ENCODE results near the gene MSX2. TPM values are rescaled to one million over a fixed set of nuclear protein-coding genes. Genes with fewer than 3 reads are reported as not detected.

Gene MSX2
- total and polyA plus RNA-seq, 2 experiments from 2014 or later: 0.17 to 0.47 TPM

DNA sequence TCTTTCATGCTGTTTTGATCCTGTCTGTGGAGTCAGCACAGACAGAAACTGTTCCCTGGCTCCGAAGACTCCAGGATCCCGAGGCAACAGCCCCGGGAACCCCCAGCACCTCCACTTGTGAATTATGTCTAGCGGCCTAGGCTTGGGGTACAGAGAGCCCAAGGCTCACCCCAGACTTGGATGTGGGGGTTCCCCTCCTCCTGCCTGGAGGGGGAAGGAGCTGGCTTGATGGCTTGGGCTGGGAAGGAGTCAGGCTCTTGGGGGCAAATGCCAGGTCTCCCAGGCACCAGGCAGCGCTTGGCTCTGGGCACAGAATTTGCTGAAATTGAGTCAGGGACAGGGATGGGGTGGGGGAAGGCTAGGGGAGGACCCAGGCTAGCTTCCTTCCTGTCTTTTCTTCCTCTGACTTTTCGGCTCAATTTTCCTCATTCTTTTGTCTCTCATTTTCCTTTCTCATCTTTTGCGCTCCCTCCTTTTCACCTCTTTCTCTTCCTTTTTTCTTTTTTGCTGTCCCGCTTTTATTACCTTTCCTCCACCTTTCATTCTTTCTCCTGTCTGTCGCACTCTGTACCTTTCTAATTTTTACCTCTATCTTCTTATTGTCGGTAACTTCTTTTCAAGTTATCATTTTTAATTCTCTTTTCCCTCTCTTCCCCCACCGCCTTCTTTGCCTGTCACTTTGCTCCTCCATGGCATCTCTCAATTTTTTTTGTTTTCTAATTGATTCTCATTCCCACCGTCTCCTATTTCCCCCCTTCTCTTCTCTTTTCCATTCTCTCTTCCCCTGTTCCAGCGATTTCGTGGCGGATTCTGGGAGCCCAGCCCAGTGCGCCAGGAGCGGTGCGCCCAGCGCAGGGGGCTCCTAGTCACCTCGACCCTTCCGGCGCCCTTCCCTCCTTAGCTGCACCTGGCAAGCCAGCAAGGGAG lies 10.5 kb downstream of the MSX2 start:
- no peaks in the 10 kb centered on the region; the same call in 2 of the 3 replicates for H3K36me3 Mint-ChIP-seq (ENCODE audit: low read depth)
- Histone ChIP-seq H3F3A (replicated peaks; ENCODE audit: low read depth) (peaks cover 6% of the 10 kb centered on the region), H3K4me2 (peak overlapping the region; percentile 93), H3K4me3 (peak overlapping the region; percentile 72), H3K36me3 (ENCODE audit: insufficient read depth) (no peaks in the 10 kb centered on the region), H3K79me2 (replicated peaks; ENCODE audit: insufficient read depth) (no peaks in the 10 kb centered on the region), H3K27ac (ENCODE audit: low read depth) (no peak overlapping the region), H2AFZ (no peak overlapping the region), H4K20me1 (replicated peaks; ENCODE audit: insufficient read depth) (peaks cover 33% of the 10 kb centered on the region), H3K4me1 (ENCODE audit: insufficient read depth) (peaks cover 60% of the 10 kb centered on the region), H3K27me3 (ENCODE audit: insufficient read depth) (peaks cover 91% of the 10 kb centered on the region), H3K9me2 (ENCODE audit: insufficient read depth) (no peaks in the 10 kb centered on the region)
- TF ChIP-seq REST (IDR thresholded peaks at IDR 0.05; ENCODE audit: unreplicated experiment) (no peak), EZH2 (IDR thresholded peaks at IDR 0.05; ENCODE audit: low read depth, unreplicated experiment) (peak; percentile 93), POLR2AphosphoS5 (IDR thresholded peaks at IDR 0.05; ENCODE audit: low read depth) (no peak), STAT1 (IDR thresholded peaks at IDR 0.05; ENCODE audit: unreplicated experiment) (no peak)
- TF ChIP-seq, protein P1, sequence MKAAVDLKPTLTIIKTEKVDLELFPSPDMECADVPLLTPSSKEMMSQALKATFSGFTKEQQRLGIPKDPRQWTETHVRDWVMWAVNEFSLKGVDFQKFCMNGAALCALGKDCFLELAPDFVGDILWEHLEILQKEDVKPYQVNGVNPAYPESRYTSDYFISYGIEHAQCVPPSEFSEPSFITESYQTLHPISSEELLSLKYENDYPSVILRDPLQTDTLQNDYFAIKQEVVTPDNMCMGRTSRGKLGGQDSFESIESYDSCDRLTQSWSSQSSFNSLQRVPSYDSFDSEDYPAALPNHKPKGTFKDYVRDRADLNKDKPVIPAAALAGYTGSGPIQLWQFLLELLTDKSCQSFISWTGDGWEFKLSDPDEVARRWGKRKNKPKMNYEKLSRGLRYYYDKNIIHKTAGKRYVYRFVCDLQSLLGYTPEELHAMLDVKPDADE (IDR thresholded peaks at IDR 0.05): no peak
- no peak overlapping the region for H3K27ac Mint-ChIP-seq
- ATAC-seq (no peak), DNase-seq (ENCODE audit: low spot score) (peak; percentile 48)
- no peaks in the 10 kb centered on the region; the same call in 2 of the 3 replicates for H3K9me3 Mint-ChIP-seq
- peaks cover 56% of the 10 kb centered on the region for H3K4me1 Mint-ChIP-seq
- H3K27me3 Mint-ChIP-seq (ENCODE audit: insufficient read depth, low read depth, poor library complexity): peaks cover 78% of the 10 kb centered on the region
- H3K4me3 Mint-ChIP-seq: peak overlapping the region; percentile 77

DNA sequence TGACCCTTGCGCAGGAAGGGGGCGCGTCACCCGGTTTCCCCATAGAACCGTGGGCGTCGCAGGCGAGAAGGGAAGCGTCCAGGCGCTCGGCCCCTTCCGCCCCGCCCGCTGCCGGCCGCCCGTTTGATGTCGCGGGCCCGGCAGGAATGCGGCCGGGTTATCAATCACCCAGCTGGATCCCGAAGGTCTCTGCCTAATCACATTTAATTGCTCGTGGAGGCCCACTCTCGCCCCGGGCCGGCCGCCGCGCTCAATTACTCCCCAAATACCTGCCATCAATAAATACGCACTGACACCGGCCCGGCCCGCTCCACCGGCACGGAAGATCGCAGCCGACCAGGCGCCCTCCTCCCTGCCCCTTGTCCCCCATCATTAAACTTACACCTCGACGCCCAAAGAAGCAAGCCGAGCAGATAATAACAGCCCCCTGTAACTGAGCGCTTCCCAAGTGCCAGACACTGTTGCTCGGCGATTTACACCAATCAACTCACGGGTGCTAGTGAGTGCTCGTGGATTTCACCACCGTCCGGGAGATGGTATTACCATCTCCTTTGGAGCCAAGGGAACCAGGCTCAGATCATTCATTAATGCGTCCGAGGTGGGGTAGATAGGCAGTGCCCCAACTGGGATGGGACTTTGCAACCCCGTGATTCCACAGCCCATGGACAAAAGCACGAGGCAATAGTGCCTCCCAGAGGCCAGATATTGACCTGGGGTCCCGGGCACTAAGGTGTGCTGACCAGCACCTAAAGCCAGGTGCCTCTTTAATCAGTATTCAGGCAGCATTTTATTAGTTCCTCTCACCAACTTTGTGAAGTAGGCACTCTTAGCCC lies 11.3 kb downstream of the MSX2 start:
- Histone ChIP-seq H3K9me2 (ENCODE audit: insufficient read depth) (no peaks in the 10 kb centered on the region), H3K79me2 (replicated peaks; ENCODE audit: insufficient read depth) (no peaks in the 10 kb centered on the region), H3K4me3 (peak overlapping the region; percentile 72), H3K27me3 (ENCODE audit: insufficient read depth) (peaks cover 82% of the 10 kb centered on the region), H3K27ac (ENCODE audit: low read depth) (no peak overlapping the region), H3K36me3 (ENCODE audit: insufficient read depth) (no peaks in the 10 kb centered on the region), H3F3A (replicated peaks; ENCODE audit: low read depth) (peaks cover 6% of the 10 kb centered on the region), H3K4me1 (ENCODE audit: insufficient read depth) (peaks cover 58% of the 10 kb centered on the region), H4K20me1 (replicated peaks; ENCODE audit: insufficient read depth) (peaks cover 25% of the 10 kb centered on the region), H2AFZ (peak overlapping the region; percentile 66; the same call in 1 of the 2 replicates), H3K4me2 (peak overlapping the region; percentile 93)
- peaks cover 69% of the 10 kb centered on the region for H3K27me3 Mint-ChIP-seq (ENCODE audit: insufficient read depth, low read depth, poor library complexity)
- H3K36me3 Mint-ChIP-seq (ENCODE audit: low read depth): no peaks in the 10 kb centered on the region; the same call in 2 of the 3 replicates
- ATAC-seq: peak; percentile 45
- peak; percentile 76 for DNase-seq (ENCODE audit: low spot score)
- TF ChIP-seq NANOG (IDR thresholded peaks at IDR 0.05; ENCODE audit: borderline replicate concordance): no peak
- TF ChIP-seq CTCF (conservative IDR thresholded peaks at IDR 0.05; ENCODE audit: low read depth in 2 of 2): peak; percentile 74 to 88
- no peak overlapping the region for H3K27ac Mint-ChIP-seq
- H3K9me3 Mint-ChIP-seq: no peaks in the 10 kb centered on the region; the same call in 2 of the 3 replicates
- H3K4me3 Mint-ChIP-seq: peak overlapping the region; percentile 77
- peaks cover 55% of the 10 kb centered on the region for H3K4me1 Mint-ChIP-seq
